ENCODE results near the gene LRMDA.

Gene LRMDA

GRCh38 chr10:76257816-76258215 is 826.4 kb downstream of the LRMDA start:
- DNase-seq, result no peak

- no peak for DNase-seq
Measured at GRCh38 chr10:76265441-76266113, 834.2 kb downstream of the LRMDA start.

- DNase-seq, result no peak
Measured at GRCh38 chr10:76268530-76268929, 837.1 kb downstream of the LRMDA start.

GRCh38 chr10:76268954-76269353 is 837.5 kb downstream of the LRMDA start:
- DNase-seq, result no peak

GRCh38 chr10:76270464-76270863 is 839.0 kb downstream of the LRMDA start:
- DNase-seq, result no peak

- DNase-seq, result no peak
Measured at GRCh38 chr10:76274933-76275332, 843.5 kb downstream of the LRMDA start.

- no peak for DNase-seq
Measured at GRCh38 chr10:76278811-76279460, 847.5 kb downstream of the LRMDA start.

- DNase-seq, result no peak
Measured at GRCh38 chr10:76281659-76282058, 850.2 kb downstream of the LRMDA start.

- DNase-seq, result no peak
Measured at GRCh38 chr10:76282061-76283025, 850.9 kb downstream of the LRMDA start.

GRCh38 chr10:76284351-76284750 is 852.9 kb downstream of the LRMDA start:
- no peak for DNase-seq

- no peak for DNase-seq
Measured at GRCh38 chr10:76285012-76285411, 853.6 kb downstream of the LRMDA start.

- DNase-seq, result no peak
Measured at GRCh38 chr10:76285515-76285914, 854.1 kb downstream of the LRMDA start.

GRCh38 chr10:76286536-76286935 is 855.1 kb downstream of the LRMDA start:
- no peak for DNase-seq

- no peak for DNase-seq
Measured at GRCh38 chr10:76287856-76288255, 856.4 kb downstream of the LRMDA start.

- no peak for DNase-seq
Measured at GRCh38 chr10:76291175-76291574, 859.8 kb downstream of the LRMDA start.

- no peak for DNase-seq
Measured at GRCh38 chr10:76291885-76292284, 860.5 kb downstream of the LRMDA start.

GRCh38 chr10:76296957-76297356 is 865.5 kb downstream of the LRMDA start:
- DNase-seq, result no peak

- DNase-seq, result no peak
Measured at GRCh38 chr10:76297358-76297757, 865.9 kb downstream of the LRMDA start.

- DNase-seq, result no peak
Measured at GRCh38 chr10:76297780-76298281, 866.4 kb downstream of the LRMDA start.

GRCh38 chr10:76298329-76298728 is 866.9 kb downstream of the LRMDA start:
- no peak for DNase-seq

GRCh38 chr10:76299501-76299900 is 868.1 kb downstream of the LRMDA start:
- DNase-seq, result no peak

GRCh38 chr10:76301211-76301610 is 869.8 kb downstream of the LRMDA start:
- DNase-seq, result no peak

- DNase-seq, result no peak
Measured at GRCh38 chr10:76301950-76302349, 870.5 kb downstream of the LRMDA start.
